Left ventricle myocardium inferior (tissue), 1 donor: ENCODE data around the gene MMP15. TPM values are rescaled to one million over a fixed set of nuclear protein-coding genes. Genes with fewer than 3 reads are reported as not detected.

Source experiments
- DNase-seq: peaks from one replicate; pipeline ENCODE4 v3.0.0-alpha.2; 2020
- H3K27ac ChIP-seq: fragments of 200-600 bp; replicated peaks from 2 replicates; pipeline ENCODE4 v1.8.0; 2021
- H3K27me3 ChIP-seq: fragments of 200-600 bp; 2 replicates; pipeline ENCODE4 v1.8.0; 2021; ENCODE audit warnings: low read depth
- H3K36me3 ChIP-seq: fragments of 200-600 bp; 2 replicates; pipeline ENCODE4 v1.8.0; 2021
- H3K4me1 ChIP-seq: fragments of 200-600 bp; 2 replicates; pipeline ENCODE4 v1.8.0; 2021
- H3K4me3 ChIP-seq: fragments of 200-600 bp; 2 replicates; pipeline ENCODE4 v1.8.0; 2021; ENCODE audit warnings: mild to moderate bottlenecking, moderate library complexity
- H3K9me3 ChIP-seq: fragments of 200-600 bp; replicated peaks from 2 replicates; pipeline ENCODE4 v1.8.0; 2021
- CTCF ChIP-seq: fragments of 200-600 bp; IDR thresholded peaks from 2 replicates; pipeline ENCODE4 v1.8.0; 2021; ENCODE audit warnings: antibody characterized with exemption, mild to moderate bottlenecking, borderline replicate concordance
- intact Hi-C: fragments of 100-400 bp; cut with micrococcal nuclease; formaldehyde crosslinking; loops from one replicate; pipeline ENCODE4 v1.11.0; 2022
- total RNA-seq: library from RNA; stranded (reverse); fragmentation: NEBNext Ultra II Directional; extraction: Animal tissue kit (Norgen Biotek cat#: 25700); gene quantifications from one replicate; pipeline ENCODE4 v1.2.1, GENCODE V29; 2021
- donor health status: DM: no; HTN: yes; CAD: no; lungs with severe emphysema.

MMP15 gene
- total RNA-seq, 1 donor from 2014 or later = 64.1 TPM

DNA sequence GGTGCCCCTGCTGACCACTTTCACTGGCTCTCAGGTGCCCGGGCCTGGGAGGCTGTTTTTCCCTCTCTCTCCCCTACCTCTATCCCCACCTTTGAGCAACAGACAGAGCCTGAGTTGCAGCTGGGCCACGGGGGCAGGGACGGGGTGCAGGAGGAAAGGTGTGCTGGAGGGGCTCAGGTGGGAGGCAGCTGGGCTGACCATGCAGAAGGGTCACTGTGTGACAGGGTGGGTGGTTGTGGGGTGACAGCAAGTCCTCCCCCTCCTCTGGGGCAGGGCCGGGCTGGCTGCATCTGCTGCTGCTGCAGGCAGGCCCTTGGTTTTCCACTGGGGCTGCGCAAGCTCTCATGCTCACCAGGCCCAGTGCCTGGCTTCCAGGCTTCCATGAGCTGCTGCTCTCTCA is 31.7 kb upstream of the MMP15 start:
- no peak overlapping the region for H3K27ac ChIP-seq
- intact Hi-C loops = no loop called here
- H3K9me3 ChIP-seq = no peaks in the 10 kb centered on the region
- peaks cover 35% of the 10 kb centered on the region for H3K36me3 ChIP-seq
- H3K4me3 ChIP-seq = no peak overlapping the region
- H3K27me3 ChIP-seq = no peaks in the 10 kb centered on the region
- H3K4me1 ChIP-seq = peaks cover 37% of the 10 kb centered on the region
- no peak for DNase-seq
- TF ChIP-seq CTCF = no peak

DNA sequence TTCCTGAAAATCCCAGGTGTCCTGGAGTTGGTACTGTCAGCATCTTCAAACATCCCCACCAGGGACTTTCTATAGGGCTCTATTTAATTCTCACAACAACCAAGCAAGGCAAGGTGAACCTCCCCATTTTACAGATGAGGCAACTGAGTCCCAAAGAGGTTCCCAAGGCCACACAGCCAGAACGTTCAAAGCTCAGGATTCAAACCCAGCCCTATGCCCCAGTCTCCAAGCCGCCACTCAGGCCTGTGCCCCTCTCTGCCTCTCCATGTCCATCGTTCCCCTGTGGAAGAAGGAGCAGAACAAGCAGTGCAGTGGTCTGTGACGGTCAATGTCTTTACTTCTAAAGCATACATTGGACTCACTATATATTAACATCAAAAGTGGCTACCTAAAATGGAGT is 31.2 kb upstream of the MMP15 start:
- Histone ChIP-seq H3K27ac (no peak overlapping the region), H3K4me1 (peaks cover 39% of the 10 kb centered on the region), H3K27me3 (no peaks in the 10 kb centered on the region), H3K9me3 (no peaks in the 10 kb centered on the region), H3K4me3 (no peak overlapping the region), H3K36me3 (peaks cover 35% of the 10 kb centered on the region)
- TF ChIP-seq CTCF = no peak
- intact Hi-C loops = no loop called here
- no peak for DNase-seq

GRCh38 chr16:57994778-57995177 is 30.8 kb upstream of the MMP15 start:
- Histone ChIP-seq H3K4me3 (no peak overlapping the region), H3K9me3 (no peaks in the 10 kb centered on the region), H3K27ac (no peak overlapping the region), H3K36me3 (peaks cover 35% of the 10 kb centered on the region), H3K27me3 (no peaks in the 10 kb centered on the region), H3K4me1 (peaks cover 43% of the 10 kb centered on the region)
- DNase-seq = peak; percentile 47
- peak; percentile 50 for TF ChIP-seq CTCF
- intact Hi-C loops = no loop called here

DNA sequence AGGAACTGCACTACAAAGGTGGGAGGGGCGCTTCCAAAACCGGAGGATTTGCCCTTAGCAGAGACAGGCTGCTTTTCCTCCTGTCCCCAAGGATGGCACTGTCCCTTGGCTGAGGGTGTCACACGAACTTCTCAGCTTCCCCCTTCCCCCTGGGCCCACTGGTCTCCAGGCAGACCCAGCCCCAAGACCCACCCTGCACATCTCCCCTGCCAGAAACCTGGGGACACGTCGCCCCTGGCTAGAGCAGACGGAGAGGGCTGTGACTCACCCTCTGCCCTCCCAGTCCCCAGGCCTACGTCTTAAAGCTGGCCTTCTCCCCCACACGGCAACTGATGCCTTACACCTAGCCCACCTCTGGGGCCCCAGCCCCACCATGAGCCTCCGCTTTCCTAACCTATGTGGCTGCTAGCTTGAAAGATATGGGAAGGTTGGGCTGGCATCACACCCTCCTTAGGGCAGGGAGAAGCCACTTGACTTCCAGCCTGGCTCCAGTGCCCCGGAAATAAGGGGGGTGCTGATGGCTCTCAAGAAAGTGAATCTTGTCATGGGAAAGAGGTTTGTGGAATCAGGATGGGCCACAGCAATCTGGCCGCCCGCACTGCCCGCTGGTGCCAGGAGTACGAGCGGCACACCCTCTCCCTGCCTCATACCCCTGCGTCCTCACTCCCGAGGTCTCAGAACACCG is 29.7 kb upstream of the MMP15 start:
- H3K4me3 ChIP-seq = no peak overlapping the region
- DNase-seq = no peak
- H3K27me3 ChIP-seq = no peaks in the 10 kb centered on the region
- no peak for TF ChIP-seq CTCF
- intact Hi-C loops = no loop called here
- peaks cover 48% of the 10 kb centered on the region for H3K4me1 ChIP-seq
- H3K27ac ChIP-seq = no peak overlapping the region
- H3K9me3 ChIP-seq = no peaks in the 10 kb centered on the region
- H3K36me3 ChIP-seq = peaks cover 35% of the 10 kb centered on the region

DNA sequence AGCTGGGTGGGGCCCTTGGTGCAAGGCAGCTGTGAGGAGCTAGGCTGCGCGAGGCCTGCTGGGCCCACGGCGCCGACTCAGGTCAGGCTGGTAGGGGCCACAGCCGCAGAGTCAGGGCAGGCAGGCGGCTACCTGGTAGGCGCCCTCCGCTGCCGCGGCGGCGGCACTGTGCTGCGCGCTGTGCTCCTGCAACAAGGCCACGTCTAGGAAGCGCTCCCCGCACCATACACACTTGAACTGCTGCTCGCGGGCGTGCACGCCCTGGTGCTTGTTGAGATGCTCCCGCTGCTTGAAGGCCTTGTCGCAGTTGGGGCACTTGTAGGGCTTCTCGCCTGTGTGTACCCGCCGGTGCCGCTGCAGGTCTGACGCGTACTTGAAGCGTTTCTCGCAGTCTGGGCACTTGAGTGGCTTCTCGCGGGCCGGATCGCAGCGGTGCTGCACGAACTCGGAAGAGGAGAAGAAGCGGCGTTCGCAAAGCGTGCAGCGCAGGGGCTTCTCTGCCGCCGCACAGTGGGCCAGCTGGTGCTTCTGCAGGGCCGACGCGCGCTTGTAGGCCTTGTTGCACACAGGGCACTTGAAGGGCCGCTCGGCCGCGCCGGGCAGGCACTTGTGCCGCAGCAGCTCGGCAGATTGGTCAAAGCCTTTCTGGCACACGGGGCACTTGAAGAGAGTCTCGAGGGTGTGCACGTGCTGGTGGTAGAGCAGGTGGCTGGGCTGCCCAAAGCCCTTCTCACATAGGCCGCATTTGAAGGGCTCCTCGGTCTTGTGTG is 29.0 kb upstream of the MMP15 start:
- Histone ChIP-seq H3K27me3 (no peaks in the 10 kb centered on the region), H3K36me3 (peaks cover 35% of the 10 kb centered on the region), H3K9me3 (no peaks in the 10 kb centered on the region), H3K27ac (no peak overlapping the region), H3K4me1 (peaks cover 53% of the 10 kb centered on the region), H3K4me3 (no peak overlapping the region)
- no peak for TF ChIP-seq CTCF
- intact Hi-C loops = no loop called here
- no peak for DNase-seq
